ENCODE measurements around the gene ARHGEF11. TPM values are rescaled to one million over a fixed set of nuclear protein-coding genes. Genes with fewer than 3 reads are reported as not detected.

ARHGEF11 gene
- total and polyA plus RNA-seq, 8 donors, result 34.4 to 53.5 (median 40.1) TPM

DNA sequence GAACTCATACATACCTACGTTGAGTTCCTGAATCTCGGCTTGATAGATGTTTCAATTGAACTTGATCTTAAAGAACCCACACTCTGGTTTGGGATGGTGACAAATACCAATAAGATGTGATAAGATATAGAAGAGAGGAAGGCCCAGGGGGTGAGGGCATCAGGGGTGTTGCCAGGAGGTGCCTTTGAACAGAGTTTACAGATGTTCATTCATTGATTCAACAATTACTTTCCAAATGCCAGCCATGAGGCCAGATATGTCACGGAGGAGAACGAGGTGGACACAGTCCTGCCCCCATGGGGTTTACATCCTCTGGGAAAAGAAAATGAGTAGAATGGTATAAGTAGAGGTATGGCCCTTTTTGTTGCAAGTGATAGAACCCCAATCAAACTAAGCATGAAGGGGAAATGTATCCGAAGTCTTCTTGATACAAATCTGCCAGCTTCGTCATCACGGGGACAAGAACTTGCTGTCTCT lies 124.5 kb downstream of the ARHGEF11 start:
- no peak overlapping the region for H3K27ac ChIP-seq
- H3K4me1 ChIP-seq, result peaks cover 16 to 28% of the 10 kb centered on the region in 2 donors
- H3K27me3 ChIP-seq, result peaks cover 51 to 82% of the 10 kb centered on the region in 2 donors
- DNase-seq, result no peak
- H3K36me3 ChIP-seq, result no peaks in the 10 kb centered on the region
- H3K9me3 ChIP-seq, result no peaks in the 10 kb centered on the region
- TF ChIP-seq, protein P1, sequence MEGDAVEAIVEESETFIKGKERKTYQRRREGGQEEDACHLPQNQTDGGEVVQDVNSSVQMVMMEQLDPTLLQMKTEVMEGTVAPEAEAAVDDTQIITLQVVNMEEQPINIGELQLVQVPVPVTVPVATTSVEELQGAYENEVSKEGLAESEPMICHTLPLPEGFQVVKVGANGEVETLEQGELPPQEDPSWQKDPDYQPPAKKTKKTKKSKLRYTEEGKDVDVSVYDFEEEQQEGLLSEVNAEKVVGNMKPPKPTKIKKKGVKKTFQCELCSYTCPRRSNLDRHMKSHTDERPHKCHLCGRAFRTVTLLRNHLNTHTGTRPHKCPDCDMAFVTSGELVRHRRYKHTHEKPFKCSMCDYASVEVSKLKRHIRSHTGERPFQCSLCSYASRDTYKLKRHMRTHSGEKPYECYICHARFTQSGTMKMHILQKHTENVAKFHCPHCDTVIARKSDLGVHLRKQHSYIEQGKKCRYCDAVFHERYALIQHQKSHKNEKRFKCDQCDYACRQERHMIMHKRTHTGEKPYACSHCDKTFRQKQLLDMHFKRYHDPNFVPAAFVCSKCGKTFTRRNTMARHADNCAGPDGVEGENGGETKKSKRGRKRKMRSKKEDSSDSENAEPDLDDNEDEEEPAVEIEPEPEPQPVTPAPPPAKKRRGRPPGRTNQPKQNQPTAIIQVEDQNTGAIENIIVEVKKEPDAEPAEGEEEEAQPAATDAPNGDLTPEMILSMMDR (IDR thresholded peaks at IDR 0.05), result no peak
- no peak overlapping the region for H3K4me3 ChIP-seq
- no peak for ATAC-seq
- intact Hi-C loops (cut with DNase I), result no loop called here

DNA sequence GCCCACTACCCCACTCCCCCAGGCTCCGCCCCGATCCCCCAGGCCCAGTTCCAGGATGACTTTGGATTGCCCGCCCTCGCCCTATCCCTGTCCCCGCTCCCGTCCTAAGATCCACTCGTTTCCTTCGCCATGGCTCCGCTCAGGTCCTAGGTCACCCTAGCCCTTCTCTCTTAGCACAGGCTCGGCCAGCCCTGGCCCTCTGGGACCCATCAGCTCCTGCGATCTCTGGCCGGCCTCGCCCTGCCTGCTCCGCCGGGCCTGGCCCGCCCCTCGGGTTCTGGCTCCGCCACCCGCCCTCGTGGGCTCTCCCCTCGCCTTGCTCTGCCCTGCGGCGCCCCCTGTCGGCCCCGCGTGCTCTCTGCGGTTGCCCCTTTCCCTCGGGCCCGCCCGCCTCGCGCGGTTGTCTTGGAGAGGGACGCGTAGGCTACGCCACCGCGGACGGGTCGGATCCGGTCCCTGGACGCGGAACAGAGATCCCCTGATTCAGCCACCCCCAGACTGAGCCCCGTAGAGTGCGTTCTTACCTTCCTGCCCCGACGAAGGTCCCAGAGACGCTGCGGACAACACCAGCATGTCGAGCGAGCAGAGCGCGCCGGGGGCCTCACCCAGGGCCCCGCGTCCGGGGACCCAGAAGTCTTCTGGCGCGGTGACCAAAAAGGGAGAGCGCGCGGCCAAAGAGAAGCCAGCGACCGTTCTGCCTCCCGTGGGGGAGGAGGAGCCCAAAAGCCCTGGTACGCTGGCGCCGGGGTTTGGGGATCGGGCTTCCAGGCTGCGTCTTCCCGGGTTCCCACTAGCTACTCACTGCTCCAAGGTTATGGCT lies 125.1 kb downstream of the ARHGEF11 start, which contains the start of gene LRRC71:
Gene LRRC71 (plus strand): TSS at position 400 of the 820 bp plus-strand sequence. CDS start 172 bp downstream, at position 572.
- Histone ChIP-seq H3K4me1 (peaks cover 16 to 22% of the 10 kb centered on the region in 2 donors), H3K36me3 (peaks cover 0 to under 1% of the 10 kb centered on the region in 2 donors), H3K9me3 (no peaks in the 10 kb centered on the region), H3K27ac (no peak within 1 kb of the TSS), H3K27me3 (peaks cover 49 to 76% of the 10 kb centered on the region in 2 donors), H3K4me3 (no peak within 1 kb of the TSS)
- TF ChIP-seq, protein P1 (IDR thresholded peaks at IDR 0.05), result peak; percentile 84 to 86
- DNase-seq (peak; percentile 73 to 90 (median 80)), ATAC-seq (peak; percentile 98)
- intact Hi-C loops (cut with DNase I), result no loop called here

DNA sequence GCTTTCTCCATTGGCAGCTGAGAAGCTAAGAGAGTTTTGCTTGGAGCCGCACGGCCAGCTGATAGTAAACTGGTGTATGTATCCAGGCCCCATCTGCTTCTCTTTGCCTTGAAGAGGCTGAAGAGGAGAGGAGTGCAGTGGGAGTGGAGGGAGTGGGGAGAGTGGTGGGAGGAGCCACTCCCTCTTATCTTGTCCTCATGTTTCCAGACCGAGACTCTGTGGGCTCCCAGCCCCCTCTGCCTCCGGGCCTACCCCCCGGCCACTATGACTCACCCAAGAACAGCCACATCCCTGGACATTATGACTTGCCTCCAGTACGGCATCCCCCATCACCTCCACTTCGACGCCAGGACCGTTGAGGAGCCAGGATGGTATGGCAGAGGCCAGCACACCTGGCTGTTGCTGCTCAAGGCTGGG lies 131.1 kb downstream of the ARHGEF11 start:
- no peak overlapping the region for H3K4me3 ChIP-seq
- H3K27ac ChIP-seq, result no peak overlapping the region
- TF ChIP-seq, protein P1 (IDR thresholded peaks at IDR 0.05), result no peak
- no peaks in the 10 kb centered on the region for H3K4me1 ChIP-seq
- intact Hi-C loops (cut with DNase I), result no loop called here
- H3K27me3 ChIP-seq, result peaks cover 0 to 23% of the 10 kb centered on the region in 2 donors
- peaks cover 0 to 15% of the 10 kb centered on the region in 2 donors for H3K36me3 ChIP-seq
- no peak for ATAC-seq
- peak in 1 of 4 donors; percentile 35 for DNase-seq
- no peaks in the 10 kb centered on the region for H3K9me3 ChIP-seq

DNA sequence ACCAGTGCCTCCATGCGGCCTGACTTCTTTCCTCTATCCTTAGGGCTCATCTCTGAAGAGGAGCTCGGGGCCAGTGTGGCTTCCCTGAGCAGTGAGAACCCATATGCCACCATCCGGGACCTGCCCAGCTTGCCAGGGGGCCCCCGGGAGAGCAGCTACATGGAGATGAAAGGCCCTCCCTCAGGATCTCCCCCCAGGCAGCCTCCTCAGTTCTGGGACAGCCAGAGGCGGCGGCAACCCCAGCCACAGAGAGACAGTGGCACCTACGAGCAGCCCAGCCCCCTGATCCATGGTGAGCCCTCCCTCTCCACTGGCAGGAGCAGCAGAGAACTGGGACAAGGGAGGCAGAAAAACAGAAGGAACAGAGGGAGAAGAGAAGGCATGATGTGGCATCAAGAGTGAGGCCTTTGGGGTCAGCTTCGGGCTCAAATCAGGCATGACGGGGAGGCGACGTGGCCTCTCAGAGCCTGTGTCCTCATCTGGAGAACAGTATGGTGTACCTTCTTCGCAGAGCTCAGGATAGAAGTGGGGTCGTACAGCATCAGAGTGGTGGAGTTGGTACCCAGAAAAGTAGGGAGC lies 131.6 kb downstream of the ARHGEF11 start:
- H3K36me3 ChIP-seq, result peaks cover 0 to 15% of the 10 kb centered on the region in 2 donors
- no peaks in the 10 kb centered on the region for H3K4me1 ChIP-seq
- intact Hi-C loops (cut with DNase I), result no loop called here
- TF ChIP-seq, protein P1 (IDR thresholded peaks at IDR 0.05), result no peak
- no peak for DNase-seq
- no peaks in the 10 kb centered on the region for H3K9me3 ChIP-seq
- H3K27me3 ChIP-seq, result peaks cover 0 to 22% of the 10 kb centered on the region in 2 donors
- no peak overlapping the region for H3K27ac ChIP-seq
- ATAC-seq, result no peak
- H3K4me3 ChIP-seq, result no peak overlapping the region

All from left lung (tissue), 10 donors.